BJ (cell line): Measurements from ENCODE around the gene TSR1. TPM values are rescaled to one million over a fixed set of nuclear protein-coding genes. Genes with fewer than 3 reads are reported as not detected.

ENCODE experiments used
- CTCF ChIA-PET: fragments of 350-600 bp; formaldehyde crosslinking; extraction: SDS; loops from one replicate; lab custom pipeline; 2021; ENCODE audit warnings: antibody characterized with exemption, inconsistent platforms; lab: Yijun Ruan, JAX
- POLR2A ChIA-PET: fragments of 300-600 bp; sonication (Branson Sonifier 250); formaldehyde crosslinking; extraction: SDS; loops from one replicate; lab custom pipeline; 2021; ENCODE audit warnings: antibody characterized with exemption; lab: Charles Lee
- DNase-seq: peaks from one replicate; pipeline ENCODE4 v3.0.0-alpha.2; 2011; ENCODE audit warnings: low read depth
- H3K27me3 ChIP-seq: 2 replicates; pipeline ENCODE4 v1.6.0; 2011; ENCODE audit warnings: low read length; ENCODE audit not compliant: control insufficient read depth, insufficient read depth
- H3K36me3 ChIP-seq: 2 replicates; pipeline ENCODE4 v1.5.1; 2011; ENCODE audit warnings: low read length; ENCODE audit not compliant: control insufficient read depth, insufficient read depth
- H3K4me3 ChIP-seq: 2 replicates; pipeline ENCODE4 v1.5.1; 2011; ENCODE audit warnings: low read depth, mild to moderate bottlenecking, control low read depth, low read length
- polyA plus RNA-seq: library from polyadenylated mRNA; depleted of rRNA; stranded (reverse); fragments of >200 nt; gene quantifications from 2 replicates; pipeline ENCODE4 v1.2.3, GENCODE V29; 2011
- TF ChIP-seq, protein P1 (sequence below): IDR thresholded peaks from 2 replicates; pipeline ENCODE4 v1.5.1; 2011; ENCODE audit warnings: low read depth, mild to moderate bottlenecking, control low read depth, inconsistent platforms, low read length, moderate library complexity; ENCODE audit not compliant: insufficient read depth

TSR1 gene
- polyA plus RNA-seq, 1 experiment: 8.9 TPM

DNA sequence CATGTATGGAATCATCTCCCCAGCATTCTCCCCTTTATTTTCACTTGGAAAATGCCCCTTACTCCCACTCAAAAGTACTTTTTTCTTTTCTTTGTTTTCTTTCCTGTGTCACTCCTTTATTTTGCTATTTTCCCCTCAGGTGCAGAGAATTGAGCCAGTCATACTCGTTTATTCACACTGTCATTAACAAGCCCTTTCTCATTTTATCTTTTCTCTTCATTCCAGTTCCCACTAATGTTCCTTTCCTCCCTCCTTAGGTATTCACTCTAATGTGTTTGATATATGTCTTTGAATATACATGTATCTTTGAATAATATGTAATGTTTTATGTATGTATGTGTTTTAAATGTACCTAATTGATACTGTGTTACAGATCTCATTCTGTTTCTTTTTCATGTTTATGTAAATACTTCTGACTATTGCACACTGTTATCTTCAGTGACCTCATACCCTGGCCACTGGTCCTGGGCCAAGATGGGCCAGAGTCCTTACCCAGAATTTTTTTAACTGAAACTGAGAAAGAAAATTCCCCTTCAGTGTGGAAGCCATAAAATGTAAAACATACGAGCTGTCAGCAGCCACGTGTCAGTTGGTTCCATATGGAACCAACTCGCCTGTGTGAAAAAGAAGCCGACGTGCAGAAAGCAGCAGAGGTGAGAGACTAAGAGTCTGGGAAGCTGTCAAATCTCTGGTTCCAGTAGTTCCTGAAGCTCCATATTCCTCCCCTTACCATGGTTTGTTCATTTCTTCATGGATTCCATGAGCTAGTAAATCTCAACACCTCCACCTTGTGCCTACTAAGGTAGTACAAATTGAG is 26.7 kb downstream of the TSR1 start:
- Histone ChIP-seq H3K36me3 (no peaks in the 10 kb centered on the region), H3K27me3 (no peaks in the 10 kb centered on the region), H3K4me3 (no peak overlapping the region)
- ChIA-PET POLR2A (no interaction called here), CTCF (no interaction called here)
- TF ChIP-seq, protein P1, sequence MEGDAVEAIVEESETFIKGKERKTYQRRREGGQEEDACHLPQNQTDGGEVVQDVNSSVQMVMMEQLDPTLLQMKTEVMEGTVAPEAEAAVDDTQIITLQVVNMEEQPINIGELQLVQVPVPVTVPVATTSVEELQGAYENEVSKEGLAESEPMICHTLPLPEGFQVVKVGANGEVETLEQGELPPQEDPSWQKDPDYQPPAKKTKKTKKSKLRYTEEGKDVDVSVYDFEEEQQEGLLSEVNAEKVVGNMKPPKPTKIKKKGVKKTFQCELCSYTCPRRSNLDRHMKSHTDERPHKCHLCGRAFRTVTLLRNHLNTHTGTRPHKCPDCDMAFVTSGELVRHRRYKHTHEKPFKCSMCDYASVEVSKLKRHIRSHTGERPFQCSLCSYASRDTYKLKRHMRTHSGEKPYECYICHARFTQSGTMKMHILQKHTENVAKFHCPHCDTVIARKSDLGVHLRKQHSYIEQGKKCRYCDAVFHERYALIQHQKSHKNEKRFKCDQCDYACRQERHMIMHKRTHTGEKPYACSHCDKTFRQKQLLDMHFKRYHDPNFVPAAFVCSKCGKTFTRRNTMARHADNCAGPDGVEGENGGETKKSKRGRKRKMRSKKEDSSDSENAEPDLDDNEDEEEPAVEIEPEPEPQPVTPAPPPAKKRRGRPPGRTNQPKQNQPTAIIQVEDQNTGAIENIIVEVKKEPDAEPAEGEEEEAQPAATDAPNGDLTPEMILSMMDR: no peak
- DNase-seq: no peak

DNA sequence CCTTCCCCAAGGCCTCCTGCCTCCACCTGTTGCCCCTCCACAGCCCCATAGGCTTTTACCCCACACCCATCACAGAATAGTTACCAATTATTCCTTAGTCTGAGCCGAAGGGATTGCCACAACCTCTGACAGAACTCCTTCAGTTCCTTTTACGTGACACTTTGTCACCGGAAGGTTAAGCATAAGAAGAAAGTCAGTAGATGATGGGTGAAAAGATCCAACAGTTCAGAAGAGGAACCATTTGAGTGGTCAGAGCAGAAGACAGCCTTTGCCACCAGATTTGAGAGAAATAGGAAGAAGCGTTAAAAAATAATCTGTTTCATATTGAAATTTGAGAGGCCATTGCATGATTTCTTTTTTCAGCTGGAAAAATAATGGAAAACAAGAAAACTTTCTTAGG is 31.3 kb downstream of the TSR1 start:
- DNase-seq: no peak
- Histone ChIP-seq H3K36me3 (peaks cover under 1% of the 10 kb centered on the region; the same call in 1 of the 2 replicates), H3K4me3 (no peak overlapping the region), H3K27me3 (no peaks in the 10 kb centered on the region)
- ChIA-PET CTCF (interaction anchor here (0.6 kb wide), 1 partner anchor 287 kb away, joined by 3 read pairs; no protein-coding TSS in a partner anchor), POLR2A (no interaction called here)
- TF ChIP-seq, protein P1: no peak

DNA sequence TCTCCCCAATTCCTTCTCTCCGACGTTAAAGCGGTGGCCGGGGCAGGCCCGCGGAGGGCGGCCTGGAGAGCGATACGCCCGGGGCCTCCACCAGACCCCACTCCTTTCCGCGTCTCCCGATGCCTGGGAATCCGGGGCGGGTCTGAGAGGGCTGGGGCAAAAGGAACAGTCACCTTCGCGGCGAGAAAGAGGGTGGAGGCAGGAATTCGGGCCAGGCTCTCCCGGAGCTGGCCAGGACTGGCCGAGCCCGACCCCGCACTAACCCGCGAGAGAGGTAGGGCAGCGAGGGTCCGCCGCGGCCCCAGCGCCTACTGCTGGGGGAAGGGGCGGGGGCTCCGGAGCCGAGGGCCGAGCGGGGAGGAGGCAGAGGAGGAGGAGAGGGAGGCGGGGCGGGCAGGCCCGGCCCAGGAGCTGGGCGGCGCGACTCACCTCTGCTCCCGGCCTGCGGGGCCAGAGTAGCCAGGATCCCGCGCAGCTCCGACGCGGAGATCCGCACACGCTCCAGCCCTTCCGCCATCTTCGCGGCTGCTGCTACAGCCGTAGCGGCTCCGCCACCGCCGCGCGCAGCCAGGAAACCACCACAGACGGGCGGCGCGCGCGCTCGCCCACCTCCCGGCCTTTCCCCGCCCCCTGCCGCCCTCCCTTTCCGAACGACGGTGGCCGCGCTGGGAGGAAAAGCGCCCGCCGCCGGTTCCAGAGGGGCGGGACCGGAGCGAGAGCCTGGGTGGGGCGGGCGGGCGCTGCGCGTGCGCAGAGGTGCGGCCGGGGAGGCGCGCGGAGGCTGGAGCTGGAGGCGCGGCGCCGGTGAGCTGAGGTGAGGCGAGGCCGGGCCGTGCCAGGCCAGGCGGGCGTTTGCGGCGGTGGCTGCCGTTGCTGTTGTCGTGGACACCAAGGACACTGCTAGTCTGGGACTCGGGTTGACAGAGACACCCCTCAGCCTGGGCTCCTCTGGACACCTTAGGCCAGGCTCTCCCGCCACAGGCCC is 32.8 kb downstream of the TSR1 start, which contains the start of the genes SMG6 and SRR:
SMG6 (minus strand) TSS at position 582 of the 985 bp plus-strand sequence; CDS start at position 517, 65 bp downstream.
SRR (plus strand) TSS at position 747 of the 985 bp plus-strand sequence. CDS start 11,611 bp downstream, outside the sequence.
- peak; percentile 21 for DNase-seq
- H3K36me3 ChIP-seq: peaks cover 10% of the 10 kb centered on the region
- H3K4me3 ChIP-seq: peak within 1 kb of the TSS; percentile 93
- TF ChIP-seq, protein P1: no peak
- CTCF ChIA-PET: interaction anchor here (0.8 to 2.2 kb wide), 5 partner anchors 21 to 394 kb away, joined by 3 to 18 read pairs (median 4); partner anchors contain the start of gene HIC1
- no peaks in the 10 kb centered on the region for H3K27me3 ChIP-seq
- POLR2A ChIA-PET: interaction anchor here (0.5 to 0.6 kb wide), 3 partner anchors 17 to 236 kb away, joined by 3 to 5 read pairs (median 4); no protein-coding TSS in a partner anchor

DNA sequence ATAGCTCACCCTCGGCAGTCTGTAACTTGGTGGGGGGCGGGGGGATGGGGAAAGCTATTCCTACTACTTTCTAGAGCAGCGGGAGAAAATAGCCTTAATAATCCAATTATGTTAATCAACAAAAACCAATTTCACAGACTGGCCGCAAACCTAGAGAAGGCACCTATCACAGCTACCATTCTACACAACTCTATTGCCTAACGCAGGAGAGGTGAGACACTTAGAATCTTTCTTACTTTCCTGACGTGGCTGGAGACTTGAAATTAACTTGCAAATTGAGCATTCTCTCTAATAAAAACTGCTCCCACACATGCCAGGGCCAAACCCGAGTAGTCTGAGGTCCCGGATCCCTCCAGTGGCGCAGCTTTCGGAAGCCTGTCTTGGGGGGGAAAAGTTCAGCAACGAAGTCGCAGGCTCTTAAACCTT is 33.5 kb downstream of the TSR1 start:
- TF ChIP-seq, protein P1: no peak
- H3K27me3 ChIP-seq: no peaks in the 10 kb centered on the region
- DNase-seq: no peak
- ChIA-PET CTCF (interaction anchor here (0.9 to 2.2 kb wide), 5 partner anchors 21 to 394 kb away, joined by 3 to 18 read pairs (median 3); partner anchors contain the start of gene HIC1), POLR2A (interaction anchor here (0.5 kb wide), 1 partner anchor 26 kb away, joined by 4 read pairs; no protein-coding TSS in a partner anchor)
- peaks cover 12% of the 10 kb centered on the region for H3K36me3 ChIP-seq
- H3K4me3 ChIP-seq: peak overlapping the region; percentile 93
